Spleen (tissue), 11 donors: ENCODE results near the gene CPNE6. TPM values are rescaled to one million over a fixed set of nuclear protein-coding genes. Genes with fewer than 3 reads are reported as not detected.

Experiments
- DNase-seq: peaks from one replicate; pipeline ENCODE4 v3.0.0-alpha.2; 2020
- H3K27ac ChIP-seq, 8 donors: fragments of 200-600 bp; sonication (generic) in 7 of 8; 1 replicate in 4 of 8; 2 replicates in 4 of 8; pipeline versions ENCODE4 v1.5.0 to v1.8.0; 2016 to 2021; ENCODE audit warnings: inconsistent platforms in 4 of 8, mild to moderate bottlenecking in 4 of 8, moderate library complexity in 1 of 8
- H3K27me3 ChIP-seq, 7 donors: fragments of 200-600 bp; sonication (generic) in 6 of 7; replicated peaks in 1 of 7; 1 replicate in 4 of 7; 2 replicates in 3 of 7; pipeline versions ENCODE4 v1.5.0 to v1.8.0; 2016 to 2021; ENCODE audit warnings: inconsistent platforms in 3 of 7, mild to moderate bottlenecking in 1 of 7
- H3K36me3 ChIP-seq, 6 donors: fragments of 200-600 bp; sonication (generic) in 5 of 6; 1 replicate in 4 of 6; 2 replicates in 2 of 6; pipeline versions ENCODE4 v1.5.0 to v1.8.0; 2016 to 2021; ENCODE audit warnings: inconsistent platforms in 2 of 6
- H3K4me1 ChIP-seq, 6 donors: fragments of 200-600 bp; sonication (generic) in 5 of 6; 1 replicate in 3 of 6; 2 replicates in 3 of 6; pipeline versions ENCODE4 v1.5.0 to v1.8.0; 2016 to 2021; ENCODE audit warnings: inconsistent platforms in 3 of 6
- H3K4me3 ChIP-seq, 8 donors: fragments of 200-600 bp; sonication (generic) in 7 of 8; 1 replicate in 4 of 8; 2 replicates in 4 of 8; pipeline versions ENCODE4 v1.5.0 to v1.8.0; 2016 to 2021; ENCODE audit warnings: inconsistent platforms in 4 of 8, mild to moderate bottlenecking in 4 of 8, moderate library complexity in 2 of 8
- H3K9me3 ChIP-seq, 8 donors: fragments of 200-600 bp; sonication (generic) in 7 of 8; 1 replicate in 4 of 8; 2 replicates in 4 of 8; pipeline versions ENCODE4 v1.5.0 to v1.8.0; 2016 to 2021; ENCODE audit warnings: inconsistent platforms in 4 of 8
- POLR2A ChIP-seq, 3 donors: fragments of 450-650 bp; IDR thresholded peaks; one replicate each; pipeline ENCODE4 v1.5.1; 2017; ENCODE audit warnings: antibody characterized with exemption in 3 of 3, mild to moderate bottlenecking in 1 of 3
- POLR2AphosphoS5 ChIP-seq, 3 donors: sonication (generic); formaldehyde crosslinking; IDR thresholded peaks; one replicate each; pipeline ENCODE4 v1.5.1; 2017; ENCODE audit warnings: antibody characterized with exemption in 3 of 3
- WGBS, 5 donors: extraction: QIAGEN DNeasy Blood & Tissue Kit in 3 of 5; methylation state at CpG; one replicate each; pipeline versions ENCODE4 v1.1.5 to v1.1.7; 2013 to 2018; 5-methylcytosine and 5-hydroxymethylcytosine counted together
- intact Hi-C: fragments of 100-400 bp; cut with DNase I; formaldehyde crosslinking; loops from one replicate; pipeline ENCODE4 v1.15.0; 2023; ENCODE audit warnings: low total_unique reads
- polyA plus RNA-seq, 3 donors: library from polyadenylated mRNA; stranded (reverse); fragments of 200-250 nt; gene quantifications; one replicate each; pipeline ENCODE4 v1.2.1, GENCODE V29; 2013
- total RNA-seq, 7 donors: library from RNA; depleted of rRNA in 3 of 7; stranded (reverse); fragments of >200 nt in 3 of 7; fragmentation: NEBNext Ultra II Directional in 4 of 7; extraction: Animal tissue kit (Norgen Biotek cat#: 25700) in 4 of 7; gene quantifications; one replicate each; pipeline versions ENCODE4 v1.1.0 to v1.2.1, GENCODE V29; 2016 to 2021
- TF ChIP-seq, protein P1 (sequence below), 11 experiments: fragments of 200-600 bp in 7 of 11; fragments of 450-650 bp in 4 of 11; sonication (generic) in 4 of 11; IDR thresholded peaks in 8 of 11; conservative IDR thresholded peaks in 3 of 11; 1 replicate in 7 of 11; 2 replicates in 4 of 11; pipeline versions ENCODE4 v1.4.0 to v1.8.0; 2016 to 2021; ENCODE audit warnings: antibody characterized with exemption in 11 of 11, inconsistent platforms in 4 of 11, mild to moderate bottlenecking in 1 of 11
- donor health status: healthy with polysubstance abuse.
- donor health status: DM: no; HTN: no; CAD: no; lungs with moderate emphysema.
- donor health status: DM: no; HTN: no; CAD: no.
- donor health status: Bipolar disorder and iron deficiency.
- donor health status: healthy.
- donor health status: DM: no; HTN: no; CAD: no.
- donor health status: DM: yes; HTN: yes; CAD: no.

Gene CPNE6
- total and polyA plus RNA-seq, 10 donors: 0.03 to 0.13 TPM; not detected in 8

DNA sequence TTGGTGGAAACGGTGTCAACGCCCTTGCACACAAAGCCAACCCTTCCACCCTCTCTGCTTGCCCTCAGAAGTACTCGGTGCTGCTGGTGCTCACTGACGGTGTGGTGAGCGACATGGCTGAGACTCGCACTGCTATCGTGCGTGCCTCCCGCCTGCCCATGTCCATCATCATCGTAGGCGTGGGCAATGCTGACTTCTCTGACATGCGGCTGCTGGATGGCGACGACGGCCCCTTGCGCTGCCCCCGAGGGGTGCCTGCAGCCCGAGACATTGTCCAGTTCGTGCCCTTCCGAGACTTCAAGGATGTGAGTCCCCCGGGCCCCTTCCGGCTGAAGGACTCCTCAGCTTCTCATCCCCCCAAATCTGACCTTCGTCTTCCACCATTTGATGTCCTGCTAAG is 5.7 kb downstream of the CPNE6 start:
- Histone ChIP-seq H3K4me3 (no peak overlapping the region), H3K27me3 (peaks cover 0 to 25% (median 0%) of the 10 kb centered on the region in 7 donors), H3K27ac (no peak overlapping the region), H3K4me1 (peaks cover 10 to 37% (median 20%) of the 10 kb centered on the region in 6 donors), H3K36me3 (no peaks in the 10 kb centered on the region), H3K9me3 (no peaks in the 10 kb centered on the region)
- DNase-seq: no peak
- no peak for TF ChIP-seq POLR2A (IDR thresholded peaks at IDR 0.05)
- TF ChIP-seq POLR2AphosphoS5 (IDR thresholded peaks at IDR 0.05): no peak
- TF ChIP-seq, protein P1, sequence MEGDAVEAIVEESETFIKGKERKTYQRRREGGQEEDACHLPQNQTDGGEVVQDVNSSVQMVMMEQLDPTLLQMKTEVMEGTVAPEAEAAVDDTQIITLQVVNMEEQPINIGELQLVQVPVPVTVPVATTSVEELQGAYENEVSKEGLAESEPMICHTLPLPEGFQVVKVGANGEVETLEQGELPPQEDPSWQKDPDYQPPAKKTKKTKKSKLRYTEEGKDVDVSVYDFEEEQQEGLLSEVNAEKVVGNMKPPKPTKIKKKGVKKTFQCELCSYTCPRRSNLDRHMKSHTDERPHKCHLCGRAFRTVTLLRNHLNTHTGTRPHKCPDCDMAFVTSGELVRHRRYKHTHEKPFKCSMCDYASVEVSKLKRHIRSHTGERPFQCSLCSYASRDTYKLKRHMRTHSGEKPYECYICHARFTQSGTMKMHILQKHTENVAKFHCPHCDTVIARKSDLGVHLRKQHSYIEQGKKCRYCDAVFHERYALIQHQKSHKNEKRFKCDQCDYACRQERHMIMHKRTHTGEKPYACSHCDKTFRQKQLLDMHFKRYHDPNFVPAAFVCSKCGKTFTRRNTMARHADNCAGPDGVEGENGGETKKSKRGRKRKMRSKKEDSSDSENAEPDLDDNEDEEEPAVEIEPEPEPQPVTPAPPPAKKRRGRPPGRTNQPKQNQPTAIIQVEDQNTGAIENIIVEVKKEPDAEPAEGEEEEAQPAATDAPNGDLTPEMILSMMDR (IDR thresholded peaks at IDR 0.05 in 8 of 11, conservative IDR thresholded peaks at IDR 0.05 in 3 of 11): no peak
- intact Hi-C loops: no loop called here
- WGBS, 5 donors: 91 to 95% (median 93%) methylated on average over 23 of the region's 23 CpGs

DNA sequence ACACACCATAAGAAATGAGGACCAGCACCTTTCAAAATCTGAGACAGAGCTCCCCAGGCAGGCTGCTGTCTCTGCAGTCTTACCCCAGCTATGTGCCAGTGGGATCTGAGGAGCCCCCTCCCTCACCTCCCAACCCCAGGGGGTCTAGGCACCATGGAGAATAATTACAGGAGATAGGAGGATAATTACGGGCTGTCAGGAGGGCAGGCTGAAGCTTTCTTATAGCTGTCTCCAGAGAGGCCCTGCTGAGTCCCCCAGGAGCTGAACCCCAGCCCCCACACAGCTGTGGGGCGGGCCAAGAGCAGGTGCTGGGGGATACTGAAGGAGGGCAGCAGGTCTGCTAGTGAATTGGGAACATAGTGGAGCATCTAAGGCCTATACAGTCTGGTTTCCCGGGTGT is 6.8 kb downstream of the CPNE6 start:
- WGBS, 5 donors: 74 to 87% (median 84%) methylated on average over 3 of the region's 3 CpGs
- peaks cover 0 to 16% (median 0%) of the 10 kb centered on the region in 7 donors for H3K27me3 ChIP-seq
- no peak overlapping the region for H3K27ac ChIP-seq
- H3K4me3 ChIP-seq: no peak overlapping the region
- intact Hi-C loops: no loop called here
- no peak for DNase-seq
- H3K4me1 ChIP-seq: peaks cover 10 to 42% (median 20%) of the 10 kb centered on the region in 6 donors
- H3K9me3 ChIP-seq: no peaks in the 10 kb centered on the region
- no peaks in the 10 kb centered on the region for H3K36me3 ChIP-seq
- TF ChIP-seq POLR2AphosphoS5 (IDR thresholded peaks at IDR 0.05) (no peak), POLR2A (IDR thresholded peaks at IDR 0.05) (no peak)
- TF ChIP-seq, protein P1 (IDR thresholded peaks at IDR 0.05 in 8 of 11, conservative IDR thresholded peaks at IDR 0.05 in 3 of 11): no peak

DNA sequence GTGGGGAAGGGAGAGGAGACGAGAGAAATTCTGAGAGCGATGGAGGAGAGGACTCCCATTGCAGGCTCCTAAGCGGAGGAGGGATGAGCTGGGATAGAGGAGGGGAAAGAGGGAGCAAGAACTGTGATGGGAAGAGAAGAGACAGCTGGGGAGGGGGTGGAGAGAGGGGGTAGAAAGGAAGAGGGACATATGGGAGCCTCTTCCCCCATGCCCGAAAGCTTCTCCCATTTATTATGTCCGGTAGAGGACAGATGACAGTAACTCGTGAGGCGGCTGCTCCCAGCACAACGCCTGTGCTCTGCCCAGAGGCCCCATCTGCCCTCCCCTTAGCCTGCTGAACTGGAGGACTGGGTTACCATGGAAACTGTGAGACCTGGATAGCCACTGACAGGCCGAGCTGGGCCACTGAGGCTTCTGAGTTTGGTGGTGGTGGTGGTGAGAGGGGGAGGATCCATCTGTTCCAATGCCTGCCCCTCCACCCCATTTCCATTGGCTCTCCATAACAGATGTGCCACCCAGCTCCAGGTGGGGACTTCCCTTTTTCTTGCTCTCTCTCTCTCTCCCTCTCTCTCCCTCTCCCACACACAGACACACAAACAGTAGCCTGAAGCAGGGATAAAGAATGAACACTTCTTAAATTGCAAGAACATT is 8.3 kb downstream of the CPNE6 start:
- Histone ChIP-seq H3K36me3 (no peaks in the 10 kb centered on the region), H3K9me3 (no peaks in the 10 kb centered on the region), H3K27ac (no peak overlapping the region), H3K4me1 (peaks cover 10 to 42% (median 20%) of the 10 kb centered on the region in 6 donors), H3K27me3 (peaks cover 0 to 16% (median 0%) of the 10 kb centered on the region in 7 donors), H3K4me3 (no peak overlapping the region)
- 85 to 95% (median 85%) methylated on average over 9 of the region's 9 CpGs for WGBS, 5 donors
- TF ChIP-seq POLR2A (IDR thresholded peaks at IDR 0.05): no peak
- DNase-seq: no peak
- intact Hi-C loops: no loop called here

DNA sequence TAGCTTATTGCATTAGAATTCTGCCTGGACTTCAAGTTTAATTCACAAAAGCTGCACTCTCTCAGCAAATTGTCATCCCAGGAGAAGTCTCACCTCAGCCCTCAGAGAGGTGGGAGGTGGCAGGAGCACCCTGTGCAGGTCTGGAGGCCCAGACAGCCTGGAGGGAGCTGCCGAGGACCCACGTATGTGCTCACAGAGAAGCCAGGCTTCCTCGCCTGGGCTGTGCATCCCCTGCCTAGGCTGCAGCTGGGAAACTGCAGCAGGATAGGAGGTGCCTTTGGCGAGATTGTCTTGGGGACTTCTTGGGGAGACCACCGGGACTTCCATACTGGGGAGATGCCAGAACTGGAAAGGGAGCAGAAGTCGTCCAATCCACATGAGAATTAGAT is 8.8 kb downstream of the CPNE6 start:
- Histone ChIP-seq H3K4me1 (peaks cover 10 to 41% (median 20%) of the 10 kb centered on the region in 6 donors), H3K4me3 (no peak overlapping the region), H3K9me3 (no peaks in the 10 kb centered on the region), H3K27me3 (peaks cover 0 to 16% (median 0%) of the 10 kb centered on the region in 7 donors), H3K27ac (peak overlapping the region in 2 of 8 donors; percentile 89 to 90), H3K36me3 (no peaks in the 10 kb centered on the region)
- no peak for DNase-seq
- WGBS, 5 donors: 69 to 81% (median 76%) methylated on average over 6 of the region's 6 CpGs
- intact Hi-C loops: no loop called here
- no peak for TF ChIP-seq POLR2A (IDR thresholded peaks at IDR 0.05)
- TF ChIP-seq, protein P1 (IDR thresholded peaks at IDR 0.05 in 8 of 11, conservative IDR thresholded peaks at IDR 0.05 in 3 of 11): no peak
- TF ChIP-seq POLR2AphosphoS5 (IDR thresholded peaks at IDR 0.05): no peak
